Measurements from ENCODE around the gene CCDC81.

DNA sequence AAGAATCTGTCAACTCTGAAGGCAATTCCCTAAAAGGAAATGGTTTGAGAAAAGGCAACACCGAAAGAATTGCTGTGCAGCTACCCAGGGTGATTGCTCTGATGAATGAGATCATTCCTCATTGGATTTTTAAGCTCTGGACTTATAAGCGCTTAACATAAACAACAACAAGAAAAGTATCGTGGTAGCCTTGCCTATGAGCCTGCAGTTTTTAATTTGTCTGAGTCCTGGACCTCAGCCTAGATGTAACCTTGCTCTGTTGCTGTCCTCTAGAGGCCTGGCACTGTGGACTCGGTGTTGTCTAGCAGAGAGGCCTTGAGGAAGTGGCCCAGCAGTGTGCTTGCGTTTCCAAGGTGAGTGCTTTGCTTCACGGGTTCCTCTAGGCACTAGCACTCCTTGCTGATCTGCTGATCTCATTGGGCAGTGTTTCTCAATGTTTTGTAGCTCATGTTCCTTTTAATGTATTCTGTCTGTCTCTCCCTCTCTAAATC lies 20.4 kb downstream of the CCDC81 start:
- TF ChIP-seq CTCF (conservative IDR thresholded peaks at IDR 0.05 in 1 of 2, IDR thresholded peaks at IDR 0.05 in 1 of 2; ENCODE audit: extremely low read depth in 1 of 2, insufficient read depth in 1 of 2, low read depth in 1 of 2, low read length in 2 of 2) (no peak), EZH2 (IDR thresholded peaks at IDR 0.05; ENCODE audit: borderline replicate concordance, low read length) (no peak)
